Esophagus squamous epithelium (tissue), 4 donors: ENCODE measurements around the gene UBXN2A.

Experiments used
- POLR2A ChIP-seq, 4 donors: fragments of 450-650 bp; IDR thresholded peaks; one replicate each; pipeline ENCODE4 v1.6.1; 2017; ENCODE audit warnings: antibody characterized with exemption in 4 of 4, mild to moderate bottlenecking in 4 of 4, moderate library complexity in 3 of 4
- TF ChIP-seq, protein P1 (sequence below), 6 experiments: fragments of 450-650 bp in 4 of 6; fragments of 200-600 bp in 2 of 6; sonication (generic) in 2 of 6; IDR thresholded peaks; one replicate each; pipeline ENCODE4 v1.5.1; 2016 to 2019; ENCODE audit warnings: antibody characterized with exemption in 6 of 6, mild to moderate bottlenecking in 4 of 6, moderate library complexity in 4 of 6

DNA sequence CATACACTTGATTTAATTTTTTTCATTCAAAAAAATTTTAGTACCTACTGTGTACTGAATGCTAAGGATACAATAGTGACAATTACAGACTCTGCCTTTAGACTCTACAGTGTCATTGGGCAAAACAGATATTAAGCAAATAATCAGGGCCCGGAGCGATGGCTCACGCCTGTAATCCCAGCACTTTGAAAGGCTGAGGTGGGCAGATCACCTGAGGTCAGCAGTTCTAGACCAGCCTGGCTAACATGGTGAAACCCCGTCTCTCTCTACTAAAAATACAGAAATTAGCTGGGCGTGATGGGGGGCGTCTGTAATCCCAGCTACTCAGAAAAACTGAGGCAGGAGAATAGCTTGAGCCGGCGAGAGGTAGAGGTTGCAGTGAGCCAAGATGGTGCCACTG lies 1.4 kb downstream of the UBXN2A start:
- TF ChIP-seq, protein P1, sequence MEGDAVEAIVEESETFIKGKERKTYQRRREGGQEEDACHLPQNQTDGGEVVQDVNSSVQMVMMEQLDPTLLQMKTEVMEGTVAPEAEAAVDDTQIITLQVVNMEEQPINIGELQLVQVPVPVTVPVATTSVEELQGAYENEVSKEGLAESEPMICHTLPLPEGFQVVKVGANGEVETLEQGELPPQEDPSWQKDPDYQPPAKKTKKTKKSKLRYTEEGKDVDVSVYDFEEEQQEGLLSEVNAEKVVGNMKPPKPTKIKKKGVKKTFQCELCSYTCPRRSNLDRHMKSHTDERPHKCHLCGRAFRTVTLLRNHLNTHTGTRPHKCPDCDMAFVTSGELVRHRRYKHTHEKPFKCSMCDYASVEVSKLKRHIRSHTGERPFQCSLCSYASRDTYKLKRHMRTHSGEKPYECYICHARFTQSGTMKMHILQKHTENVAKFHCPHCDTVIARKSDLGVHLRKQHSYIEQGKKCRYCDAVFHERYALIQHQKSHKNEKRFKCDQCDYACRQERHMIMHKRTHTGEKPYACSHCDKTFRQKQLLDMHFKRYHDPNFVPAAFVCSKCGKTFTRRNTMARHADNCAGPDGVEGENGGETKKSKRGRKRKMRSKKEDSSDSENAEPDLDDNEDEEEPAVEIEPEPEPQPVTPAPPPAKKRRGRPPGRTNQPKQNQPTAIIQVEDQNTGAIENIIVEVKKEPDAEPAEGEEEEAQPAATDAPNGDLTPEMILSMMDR (IDR thresholded peaks at IDR 0.05), result no peak
- TF ChIP-seq POLR2A (IDR thresholded peaks at IDR 0.05), result no peak
